Urinary bladder (tissue), 4 donors: ENCODE data around the gene TSHR. TPM values are rescaled to one million over a fixed set of nuclear protein-coding genes. Genes with fewer than 3 reads are reported as not detected.

Experiments
- DNase-seq: peaks from one replicate; pipeline ENCODE4 v3.0.0-alpha.2; 2015; ENCODE audit errors: extremely low spot score
- H3K27ac ChIP-seq: one replicate; pipeline ENCODE4 v1.5.1; 2013; ENCODE audit warnings: low read depth, mild to moderate bottlenecking, moderate library complexity
- H3K36me3 ChIP-seq: one replicate; pipeline ENCODE4 v1.6.1; 2013; ENCODE audit warnings: mild to moderate bottlenecking, moderate library complexity; ENCODE audit not compliant: insufficient read depth
- H3K4me1 ChIP-seq: one replicate; pipeline ENCODE4 v1.6.1; 2013; ENCODE audit warnings: mild to moderate bottlenecking, moderate library complexity; ENCODE audit not compliant: insufficient read depth
- H3K4me3 ChIP-seq: one replicate; pipeline ENCODE4 v1.5.1; 2013; ENCODE audit warnings: low read depth, low read length
- WGBS: extraction: QIAGEN DNeasy Blood & Tissue Kit; methylation state at CpG from one replicate; pipeline ENCODE4 v1.1.7; 2013; 5-methylcytosine and 5-hydroxymethylcytosine counted together
- polyA plus RNA-seq: library from polyadenylated mRNA; stranded (reverse); fragments of 200-250 nt; gene quantifications from one replicate; pipeline ENCODE4 v1.2.3, GENCODE V29; 2013
- total RNA-seq: library from RNA; depleted of rRNA; stranded (reverse); fragments of >200 nt; gene quantifications from one replicate; pipeline ENCODE4 v1.2.3, GENCODE V29; 2014
- donor health status: healthy with polysubstance abuse.
- donor health status: healthy.

Gene TSHR
- total and polyA plus RNA-seq, 2 donors, result 0.16 to 1.1 TPM

GRCh38 chr14:81161088-81161487 lies 205.7 kb downstream of the TSHR start:
- no peak for DNase-seq
- no peaks in the 10 kb centered on the region for H3K4me1 ChIP-seq
- H3K36me3 ChIP-seq, result peaks cover 1% of the 10 kb centered on the region
- H3K27ac ChIP-seq, result no peak overlapping the region
- H3K4me3 ChIP-seq, result no peak overlapping the region
- 82% methylated on average over 7 of the region's 7 CpGs for WGBS

GRCh38 chr14:81161749-81162148 lies 206.3 kb downstream of the TSHR start:
- 41% methylated on average over 1 of the region's 1 CpG for WGBS
- DNase-seq, result no peak
- Histone ChIP-seq H3K4me3 (no peak overlapping the region), H3K36me3 (peaks cover 1% of the 10 kb centered on the region), H3K4me1 (no peaks in the 10 kb centered on the region), H3K27ac (no peak overlapping the region)

- 81% methylated on average over 3 of the region's 3 CpGs for WGBS
- Histone ChIP-seq H3K4me3 (no peak overlapping the region), H3K4me1 (no peaks in the 10 kb centered on the region), H3K36me3 (peaks cover 1% of the 10 kb centered on the region), H3K27ac (no peak overlapping the region)
- no peak for DNase-seq
These were observed 207.5 kb downstream of the TSHR start for GRCh38 chr14:81162941-81163340.

GRCh38 chr14:81164167-81164774 lies 208.8 kb downstream of the TSHR start:
- H3K4me3 ChIP-seq, result no peak overlapping the region
- DNase-seq, result no peak
- WGBS, result 19% methylated on average over 1 of the region's 1 CpG

GRCh38 chr14:81165188-81165587 lies 209.8 kb downstream of the TSHR start:
- WGBS, result 52% methylated on average over 4 of the region's 4 CpGs
- H3K4me1 ChIP-seq, result no peaks in the 10 kb centered on the region

More at GRCh38 chr14:81164167-81164774, 208.8 kb downstream of the TSHR start:
- Histone ChIP-seq H3K27ac (no peak overlapping the region), H3K36me3 (peaks cover 1% of the 10 kb centered on the region), H3K4me1 (no peaks in the 10 kb centered on the region)

GRCh38 chr14:81166121-81166520 lies 210.7 kb downstream of the TSHR start:
- DNase-seq, result no peak
- no peak overlapping the region for H3K4me3 ChIP-seq
- no peak overlapping the region for H3K27ac ChIP-seq
- H3K36me3 ChIP-seq, result no peaks in the 10 kb centered on the region
- WGBS, result 71% methylated on average over 2 of the region's 2 CpGs
- H3K4me1 ChIP-seq, result no peaks in the 10 kb centered on the region

More at GRCh38 chr14:81165188-81165587, 209.8 kb downstream of the TSHR start:
- H3K36me3 ChIP-seq, result peaks cover 1% of the 10 kb centered on the region
- no peak overlapping the region for H3K27ac ChIP-seq
- no peak overlapping the region for H3K4me3 ChIP-seq
- no peak for DNase-seq

GRCh38 chr14:81169267-81169666 lies 213.8 kb downstream of the TSHR start:
- no peak for DNase-seq
- no peak overlapping the region for H3K27ac ChIP-seq
- peak overlapping the region; percentile 58 for H3K4me3 ChIP-seq
- 63% methylated on average over 4 of the region's 4 CpGs for WGBS
- H3K36me3 ChIP-seq, result no peaks in the 10 kb centered on the region
- no peaks in the 10 kb centered on the region for H3K4me1 ChIP-seq

- Histone ChIP-seq H3K4me3 (peak overlapping the region; percentile 58), H3K36me3 (no peaks in the 10 kb centered on the region), H3K27ac (peak overlapping the region; percentile 2), H3K4me1 (no peaks in the 10 kb centered on the region)
- DNase-seq, result no peak
- WGBS, result 2% methylated on average over 10 of the region's 10 CpGs
These were observed 214.3 kb downstream of the TSHR start for GRCh38 chr14:81169711-81170103.

- WGBS, result under 1% methylated on average over 28 of the region's 28 CpGs
- peak; percentile 89 for DNase-seq
- peak overlapping the region; percentile 88 for H3K27ac ChIP-seq
- peak overlapping the region; percentile 58 for H3K4me3 ChIP-seq
- no peaks in the 10 kb centered on the region for H3K4me1 ChIP-seq
- H3K36me3 ChIP-seq, result no peaks in the 10 kb centered on the region
These were observed 214.8 kb downstream of the TSHR start for GRCh38 chr14:81170104-81170828.

GRCh38 chr14:81170829-81171195 lies 215.4 kb downstream of the TSHR start:
- no peak overlapping the region for H3K4me3 ChIP-seq
- 16% methylated on average over 3 of the region's 3 CpGs for WGBS

GRCh38 chr14:81172353-81172752 lies 216.9 kb downstream of the TSHR start:
- Histone ChIP-seq H3K4me3 (no peak overlapping the region), H3K27ac (no peak overlapping the region), H3K36me3 (no peaks in the 10 kb centered on the region), H3K4me1 (no peaks in the 10 kb centered on the region)
- no peak for DNase-seq
- 84% methylated on average over 2 of the region's 2 CpGs for WGBS

More at GRCh38 chr14:81170829-81171195, 215.4 kb downstream of the TSHR start:
- Histone ChIP-seq H3K36me3 (no peaks in the 10 kb centered on the region), H3K4me1 (no peaks in the 10 kb centered on the region), H3K27ac (no peak overlapping the region)
- DNase-seq, result no peak

GRCh38 chr14:81172881-81173280 lies 217.5 kb downstream of the TSHR start:
- no peak for DNase-seq
- Histone ChIP-seq H3K27ac (no peak overlapping the region), H3K4me3 (no peak overlapping the region), H3K36me3 (no peaks in the 10 kb centered on the region), H3K4me1 (no peaks in the 10 kb centered on the region)
- 74% methylated on average over 3 of the region's 3 CpGs for WGBS

GRCh38 chr14:81176241-81176640 lies 220.8 kb downstream of the TSHR start:
- Histone ChIP-seq H3K36me3 (peaks cover 2% of the 10 kb centered on the region), H3K4me3 (no peak overlapping the region), H3K4me1 (no peaks in the 10 kb centered on the region), H3K27ac (no peak overlapping the region)
- 93% methylated on average over 3 of the region's 3 CpGs for WGBS
- DNase-seq, result no peak

- Histone ChIP-seq H3K27ac (no peak overlapping the region), H3K4me1 (no peaks in the 10 kb centered on the region), H3K4me3 (peak overlapping the region; percentile 15), H3K36me3 (peaks cover 4% of the 10 kb centered on the region)
- DNase-seq, result no peak
- WGBS, result 82% methylated on average over 1 of the region's 1 CpG
These were observed 221.8 kb downstream of the TSHR start for GRCh38 chr14:81177225-81177624.
